Measurements from ENCODE around the gene PPP2R5D. TPM values are rescaled to one million over a fixed set of nuclear protein-coding genes. Genes with fewer than 3 reads are reported as not detected.

Gene PPP2R5D
- total RNA-seq, 1 experiment from 2014 or later, result 52.7 TPM

DNA sequence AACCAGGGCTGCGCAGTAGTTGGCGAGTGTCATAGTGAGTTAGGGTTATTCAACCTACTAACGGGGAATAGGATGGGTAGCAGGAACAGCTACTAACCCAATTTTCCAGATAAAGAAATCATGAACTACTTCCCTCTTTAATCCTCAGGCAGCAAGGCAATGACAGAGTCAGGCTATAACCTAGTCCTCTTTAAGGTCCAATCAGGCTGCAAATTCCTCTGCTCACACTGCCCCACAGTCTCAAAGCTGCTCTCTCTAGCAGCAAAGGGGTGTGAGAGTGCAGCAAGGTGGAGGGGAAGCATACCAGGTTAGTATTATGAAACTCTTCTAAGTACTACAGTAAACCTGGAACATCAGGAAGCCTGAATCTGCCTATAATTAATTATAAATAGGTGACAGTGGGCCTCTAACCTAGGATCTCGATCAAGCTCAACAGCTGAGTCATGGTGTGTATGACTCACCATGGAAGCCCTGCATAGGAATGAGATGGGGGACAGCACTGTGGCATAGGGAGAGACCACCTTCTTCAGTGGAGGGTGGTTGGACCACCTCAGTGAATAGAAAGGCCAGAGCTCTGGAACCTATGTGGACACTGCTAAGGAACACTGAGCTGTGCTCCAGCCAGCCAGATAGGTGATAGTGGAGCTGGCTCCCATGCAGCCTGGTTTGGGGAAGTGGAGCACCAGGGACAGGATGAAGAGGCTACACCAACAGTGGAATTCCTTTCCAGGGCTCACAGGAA, 13.3 kb upstream of the PPP2R5D start (continued):
- TF ChIP-seq FOXP1 (CRISPR knock-in tag; IDR thresholded peaks at IDR 0.05; ENCODE audit: borderline replicate concordance) (no peak), ZNF232 (CRISPR knock-in tag; IDR thresholded peaks at IDR 0.05) (no peak), MYBL2 (CRISPR knock-in tag; IDR thresholded peaks at IDR 0.05) (no peak), SMAD3 (CRISPR knock-in tag; IDR thresholded peaks at IDR 0.05; ENCODE audit: borderline replicate concordance) (no peak), SMAD4 (CRISPR knock-in tag; IDR thresholded peaks at IDR 0.05) (no peak), ZNF263 (CRISPR knock-in tag; IDR thresholded peaks at IDR 0.05; ENCODE audit: low read depth) (no peak), JUN (CRISPR knock-in tag; IDR thresholded peaks at IDR 0.05) (no peak)
- TF ChIP-seq, protein P1, sequence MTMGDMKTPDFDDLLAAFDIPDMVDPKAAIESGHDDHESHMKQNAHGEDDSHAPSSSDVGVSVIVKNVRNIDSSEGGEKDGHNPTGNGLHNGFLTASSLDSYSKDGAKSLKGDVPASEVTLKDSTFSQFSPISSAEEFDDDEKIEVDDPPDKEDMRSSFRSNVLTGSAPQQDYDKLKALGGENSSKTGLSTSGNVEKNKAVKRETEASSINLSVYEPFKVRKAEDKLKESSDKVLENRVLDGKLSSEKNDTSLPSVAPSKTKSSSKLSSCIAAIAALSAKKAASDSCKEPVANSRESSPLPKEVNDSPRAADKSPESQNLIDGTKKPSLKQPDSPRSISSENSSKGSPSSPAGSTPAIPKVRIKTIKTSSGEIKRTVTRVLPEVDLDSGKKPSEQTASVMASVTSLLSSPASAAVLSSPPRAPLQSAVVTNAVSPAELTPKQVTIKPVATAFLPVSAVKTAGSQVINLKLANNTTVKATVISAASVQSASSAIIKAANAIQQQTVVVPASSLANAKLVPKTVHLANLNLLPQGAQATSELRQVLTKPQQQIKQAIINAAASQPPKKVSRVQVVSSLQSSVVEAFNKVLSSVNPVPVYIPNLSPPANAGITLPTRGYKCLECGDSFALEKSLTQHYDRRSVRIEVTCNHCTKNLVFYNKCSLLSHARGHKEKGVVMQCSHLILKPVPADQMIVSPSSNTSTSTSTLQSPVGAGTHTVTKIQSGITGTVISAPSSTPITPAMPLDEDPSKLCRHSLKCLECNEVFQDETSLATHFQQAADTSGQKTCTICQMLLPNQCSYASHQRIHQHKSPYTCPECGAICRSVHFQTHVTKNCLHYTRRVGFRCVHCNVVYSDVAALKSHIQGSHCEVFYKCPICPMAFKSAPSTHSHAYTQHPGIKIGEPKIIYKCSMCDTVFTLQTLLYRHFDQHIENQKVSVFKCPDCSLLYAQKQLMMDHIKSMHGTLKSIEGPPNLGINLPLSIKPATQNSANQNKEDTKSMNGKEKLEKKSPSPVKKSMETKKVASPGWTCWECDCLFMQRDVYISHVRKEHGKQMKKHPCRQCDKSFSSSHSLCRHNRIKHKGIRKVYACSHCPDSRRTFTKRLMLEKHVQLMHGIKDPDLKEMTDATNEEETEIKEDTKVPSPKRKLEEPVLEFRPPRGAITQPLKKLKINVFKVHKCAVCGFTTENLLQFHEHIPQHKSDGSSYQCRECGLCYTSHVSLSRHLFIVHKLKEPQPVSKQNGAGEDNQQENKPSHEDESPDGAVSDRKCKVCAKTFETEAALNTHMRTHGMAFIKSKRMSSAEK (CRISPR knock-in tag; IDR thresholded peaks at IDR 0.05; ENCODE audit: borderline replicate concordance), result no peak
- TF ChIP-seq, protein P2, sequence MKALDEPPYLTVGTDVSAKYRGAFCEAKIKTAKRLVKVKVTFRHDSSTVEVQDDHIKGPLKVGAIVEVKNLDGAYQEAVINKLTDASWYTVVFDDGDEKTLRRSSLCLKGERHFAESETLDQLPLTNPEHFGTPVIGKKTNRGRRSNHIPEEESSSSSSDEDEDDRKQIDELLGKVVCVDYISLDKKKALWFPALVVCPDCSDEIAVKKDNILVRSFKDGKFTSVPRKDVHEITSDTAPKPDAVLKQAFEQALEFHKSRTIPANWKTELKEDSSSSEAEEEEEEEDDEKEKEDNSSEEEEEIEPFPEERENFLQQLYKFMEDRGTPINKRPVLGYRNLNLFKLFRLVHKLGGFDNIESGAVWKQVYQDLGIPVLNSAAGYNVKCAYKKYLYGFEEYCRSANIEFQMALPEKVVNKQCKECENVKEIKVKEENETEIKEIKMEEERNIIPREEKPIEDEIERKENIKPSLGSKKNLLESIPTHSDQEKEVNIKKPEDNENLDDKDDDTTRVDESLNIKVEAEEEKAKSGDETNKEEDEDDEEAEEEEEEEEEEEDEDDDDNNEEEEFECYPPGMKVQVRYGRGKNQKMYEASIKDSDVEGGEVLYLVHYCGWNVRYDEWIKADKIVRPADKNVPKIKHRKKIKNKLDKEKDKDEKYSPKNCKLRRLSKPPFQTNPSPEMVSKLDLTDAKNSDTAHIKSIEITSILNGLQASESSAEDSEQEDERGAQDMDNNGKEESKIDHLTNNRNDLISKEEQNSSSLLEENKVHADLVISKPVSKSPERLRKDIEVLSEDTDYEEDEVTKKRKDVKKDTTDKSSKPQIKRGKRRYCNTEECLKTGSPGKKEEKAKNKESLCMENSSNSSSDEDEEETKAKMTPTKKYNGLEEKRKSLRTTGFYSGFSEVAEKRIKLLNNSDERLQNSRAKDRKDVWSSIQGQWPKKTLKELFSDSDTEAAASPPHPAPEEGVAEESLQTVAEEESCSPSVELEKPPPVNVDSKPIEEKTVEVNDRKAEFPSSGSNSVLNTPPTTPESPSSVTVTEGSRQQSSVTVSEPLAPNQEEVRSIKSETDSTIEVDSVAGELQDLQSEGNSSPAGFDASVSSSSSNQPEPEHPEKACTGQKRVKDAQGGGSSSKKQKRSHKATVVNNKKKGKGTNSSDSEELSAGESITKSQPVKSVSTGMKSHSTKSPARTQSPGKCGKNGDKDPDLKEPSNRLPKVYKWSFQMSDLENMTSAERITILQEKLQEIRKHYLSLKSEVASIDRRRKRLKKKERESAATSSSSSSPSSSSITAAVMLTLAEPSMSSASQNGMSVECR (CRISPR knock-in tag; IDR thresholded peaks at IDR 0.05; ENCODE audit: borderline replicate concordance), result no peak

DNA sequence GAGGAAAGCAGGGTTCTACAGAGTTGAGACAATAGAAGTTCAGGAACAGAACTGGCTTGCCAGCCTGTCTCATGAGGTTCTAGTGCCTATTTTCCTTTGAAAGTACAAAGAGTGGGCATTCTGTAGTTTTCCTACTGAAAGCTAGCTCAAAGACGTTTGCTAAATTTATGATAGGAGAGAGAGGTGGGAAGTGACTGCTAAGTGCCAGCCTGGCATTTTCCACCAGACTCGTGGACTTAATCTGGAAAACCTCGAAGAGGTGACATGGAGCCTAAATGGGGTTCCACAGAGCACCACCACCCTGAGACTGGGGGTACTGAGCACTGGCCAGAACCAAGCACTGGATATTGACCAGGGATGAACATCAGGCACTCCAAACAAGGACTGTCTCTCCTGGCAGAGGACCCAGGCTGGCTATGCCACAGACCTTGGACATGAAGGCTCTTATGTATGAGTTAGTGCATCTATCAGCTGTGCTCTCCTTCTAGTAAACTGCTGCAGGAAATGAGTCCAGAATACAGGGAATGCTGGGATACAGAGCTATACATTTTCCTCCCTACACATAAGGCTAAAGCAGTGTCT, 12.5 kb upstream of the PPP2R5D start:
- Mint-ChIP-seq H3K4me1 (peaks cover 1% of the 10 kb centered on the region; the same call in 1 of the 2 replicates), H3K4me3 (no peak overlapping the region), H3K36me3 (no peaks in the 10 kb centered on the region), H3K9me3 (no peaks in the 10 kb centered on the region), H3K27ac (peak overlapping the region; percentile 66; the same call in 1 of the 2 replicates), H3K27me3 (ENCODE audit: low read depth) (no peaks in the 10 kb centered on the region)
- no peak for TF ChIP-seq HMGA2 (CRISPR knock-in tag; IDR thresholded peaks at IDR 0.05)
- no peak for TF ChIP-seq CREB1 (CRISPR knock-in tag; IDR thresholded peaks at IDR 0.05)
- TF ChIP-seq GABPB1 (CRISPR knock-in tag; IDR thresholded peaks at IDR 0.05), result no peak
- no peak for TF ChIP-seq CBFB (CRISPR knock-in tag; IDR thresholded peaks at IDR 0.05; ENCODE audit: low read depth)
- TF ChIP-seq, protein P3, sequence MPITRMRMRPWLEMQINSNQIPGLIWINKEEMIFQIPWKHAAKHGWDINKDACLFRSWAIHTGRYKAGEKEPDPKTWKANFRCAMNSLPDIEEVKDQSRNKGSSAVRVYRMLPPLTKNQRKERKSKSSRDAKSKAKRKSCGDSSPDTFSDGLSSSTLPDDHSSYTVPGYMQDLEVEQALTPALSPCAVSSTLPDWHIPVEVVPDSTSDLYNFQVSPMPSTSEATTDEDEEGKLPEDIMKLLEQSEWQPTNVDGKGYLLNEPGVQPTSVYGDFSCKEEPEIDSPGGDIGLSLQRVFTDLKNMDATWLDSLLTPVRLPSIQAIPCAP (CRISPR knock-in tag; IDR thresholded peaks at IDR 0.05), result no peak
- POLR2A ChIA-PET, result interaction anchor here (0.5 to 2.7 kb wide), 3 partner anchors 12 to 108 kb away, joined by 3 to 9 read pairs (median 4); partner anchors contain the start of genes CNPY3 and PPP2R5D
- DNase-seq (ENCODE audit: low spot score) (no peak), ATAC-seq (no peak)
- CTCF ChIA-PET, result interaction anchor here (1.6 to 1.8 kb wide), 2 partner anchors 11 to 39 kb away, joined by 5 to 9 read pairs; partner anchors contain the start of gene GNMT

Measured in WTC11 (cell line).